Stimulated activated CD8-positive, alpha-beta memory T cell treated with anti-CD3 and anti-CD28 coated beads, Interleukin-12 subunit alpha, Interleukin-12 subunit beta, amount 100 ng/mL, for 24 hours (primary cell): ENCODE measurements around the gene RTP1.
"Not testable (repeated sequence)": the region's sequence is repeated elsewhere in the genome, so short reads cannot be mapped to it uniquely, and the experiment has no call there.

ENCODE experiments used
- DNase-seq: peaks from one replicate; pipeline ENCODE4 v3.0.0-alpha.2; 2020; ENCODE audit errors: extremely low read depth

RTP1 gene, protein sequence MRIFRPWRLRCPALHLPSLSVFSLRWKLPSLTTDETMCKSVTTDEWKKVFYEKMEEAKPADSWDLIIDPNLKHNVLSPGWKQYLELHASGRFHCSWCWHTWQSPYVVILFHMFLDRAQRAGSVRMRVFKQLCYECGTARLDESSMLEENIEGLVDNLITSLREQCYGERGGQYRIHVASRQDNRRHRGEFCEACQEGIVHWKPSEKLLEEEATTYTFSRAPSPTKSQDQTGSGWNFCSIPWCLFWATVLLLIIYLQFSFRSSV

DNA sequence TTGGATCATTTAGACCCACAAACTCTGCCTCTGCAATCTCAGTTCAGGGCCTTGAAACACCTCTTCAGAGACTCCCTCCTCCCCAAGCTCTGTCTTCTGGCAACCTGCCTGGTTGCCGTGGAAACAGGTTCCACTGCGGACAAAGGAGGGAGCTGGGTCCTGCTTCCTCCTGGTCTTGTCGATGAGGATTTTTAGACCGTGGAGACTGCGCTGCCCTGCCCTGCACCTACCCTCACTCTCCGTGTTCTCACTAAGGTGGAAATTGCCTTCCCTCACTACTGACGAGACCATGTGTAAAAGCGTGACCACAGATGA is at the start of gene RTP1:
RTP1 (plus strand) TSS at position 152 of the 315 bp plus-strand sequence; CDS start at position 182, 30 bp downstream.
- DNase-seq = no peak

DNA sequence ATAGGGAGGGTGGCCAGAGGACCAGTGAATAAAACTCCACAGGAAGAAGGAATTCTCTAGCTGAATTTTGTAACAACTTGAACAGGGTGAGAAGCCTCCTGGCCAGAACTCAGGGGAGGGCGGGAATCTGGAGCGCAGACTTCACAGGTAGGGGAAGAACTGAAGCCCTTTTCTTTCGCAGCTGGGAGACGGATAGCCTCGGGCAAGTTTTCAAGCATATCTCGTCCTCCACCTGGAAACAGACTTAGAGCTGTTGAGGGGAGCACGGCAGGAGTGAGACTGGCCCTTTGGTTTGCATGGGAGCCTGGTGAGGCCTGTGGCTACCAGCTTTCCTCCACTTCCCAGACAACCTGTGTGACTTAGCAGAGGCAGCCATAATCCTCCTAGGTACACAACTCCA is 47.1 kb upstream of the RTP1 start:
- DNase-seq = no peak

DNA sequence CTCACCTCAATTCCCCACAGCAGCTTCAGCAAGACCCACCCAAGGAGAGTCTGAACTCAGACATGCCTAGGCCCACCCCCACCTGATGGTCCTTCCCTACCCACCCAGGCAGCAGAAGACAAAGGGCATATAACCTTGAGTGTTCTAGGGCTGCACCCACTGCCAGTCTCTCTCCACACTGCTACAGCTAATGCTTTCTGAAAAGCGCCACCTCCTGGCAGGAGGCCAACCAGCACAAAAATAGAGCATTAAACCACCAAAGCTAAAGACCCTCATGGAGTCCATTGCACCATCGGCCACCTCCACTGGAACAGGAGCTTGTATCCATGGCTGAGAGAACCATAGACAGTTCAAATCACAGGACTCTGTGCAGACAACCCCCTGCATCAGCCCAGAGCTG is 46.7 kb upstream of the RTP1 start:
- DNase-seq = peak; percentile 30

DNA sequence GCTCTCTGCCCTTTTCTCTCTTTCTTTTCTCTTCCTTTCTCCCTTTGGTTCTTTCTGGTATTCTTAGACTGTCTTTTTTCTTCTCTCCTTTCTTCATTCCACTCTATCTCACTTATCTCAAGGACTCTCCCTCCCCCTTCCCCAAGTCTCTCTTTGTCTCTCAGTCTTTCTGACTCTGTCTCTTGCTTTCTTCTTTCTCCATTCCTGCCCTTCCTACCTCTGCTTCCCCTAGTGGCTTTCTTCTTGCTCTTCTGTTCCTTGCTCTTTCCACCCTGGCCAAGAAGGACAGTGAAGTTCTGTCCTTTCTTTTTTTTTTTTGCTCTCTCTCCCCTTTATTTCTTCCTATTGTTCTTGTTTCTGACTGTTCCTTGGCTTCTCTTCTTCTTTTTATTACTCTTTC is 35.7 kb upstream of the RTP1 start:
- DNase-seq = no peak

DNA sequence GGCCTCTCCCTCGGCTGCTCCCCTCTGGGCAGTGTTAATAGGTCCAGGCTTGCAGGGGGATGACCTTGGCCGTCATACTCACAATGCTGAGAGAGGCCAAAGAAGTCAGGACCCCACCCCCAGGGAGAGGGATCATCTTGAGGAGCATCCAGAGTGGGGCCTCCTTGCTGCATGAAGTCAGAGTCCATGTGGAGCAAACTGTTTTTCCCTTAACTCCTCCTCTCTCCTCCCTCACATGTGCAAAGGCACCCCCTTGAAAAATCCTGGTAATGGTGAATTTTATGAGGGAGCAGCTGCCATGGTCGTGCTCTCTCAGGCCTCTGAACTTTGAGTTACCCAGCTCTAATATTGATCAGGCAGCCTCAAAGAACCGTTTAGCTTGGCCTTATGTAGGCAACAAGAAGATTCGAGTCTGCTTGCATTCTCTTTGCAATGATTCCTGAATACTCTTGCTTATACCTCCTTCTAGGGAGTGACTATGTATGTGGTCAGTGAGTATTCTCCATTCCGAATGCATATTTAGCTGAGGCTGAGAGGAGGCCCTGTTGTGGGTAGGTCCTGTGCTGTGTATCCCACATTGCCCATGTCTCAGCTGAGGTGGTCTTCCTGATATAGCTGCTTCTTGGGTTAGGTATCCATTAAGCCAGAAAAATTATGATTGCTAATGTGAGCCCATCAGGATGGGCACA is 34.9 kb upstream of the RTP1 start:
- DNase-seq = no peak

DNA sequence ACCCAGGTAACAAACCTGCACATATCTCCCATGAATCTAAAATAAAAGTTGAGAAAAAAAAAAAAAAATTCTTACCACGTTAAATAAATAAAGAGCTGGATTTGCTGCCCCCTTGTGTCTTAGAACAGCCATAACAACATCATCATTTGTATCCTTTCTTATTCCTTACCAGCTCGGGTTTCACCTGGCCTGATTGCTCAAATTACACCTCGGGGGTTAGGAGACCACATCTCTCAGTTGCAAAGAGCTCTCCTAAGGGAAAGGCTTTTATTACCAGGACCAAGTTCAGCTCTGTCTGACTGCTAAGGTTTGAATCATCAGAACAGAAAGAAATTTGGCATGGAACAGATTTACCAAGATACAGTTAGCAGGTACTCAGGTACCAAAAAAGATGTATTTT is 32.1 kb upstream of the RTP1 start:
- DNase-seq = no peak

DNA sequence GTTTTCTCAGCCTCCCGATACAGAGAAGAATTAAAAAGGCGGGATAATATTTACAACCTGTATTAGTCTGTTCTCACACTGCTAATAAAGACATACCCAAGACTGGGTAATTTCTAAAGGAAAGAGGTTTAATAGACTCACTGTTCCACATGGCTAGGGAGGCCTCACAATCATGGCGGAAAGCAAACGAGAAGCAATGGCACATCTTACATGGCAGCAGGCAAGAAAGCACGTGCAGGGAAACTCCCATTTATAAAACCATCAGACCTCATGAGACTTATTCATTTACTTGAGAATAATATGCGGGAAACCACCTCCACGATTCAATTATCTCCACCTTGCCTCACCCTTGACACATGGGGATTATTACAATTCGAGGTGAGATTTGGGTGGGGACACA is 30.5 kb upstream of the RTP1 start:
- no peak for DNase-seq

DNA sequence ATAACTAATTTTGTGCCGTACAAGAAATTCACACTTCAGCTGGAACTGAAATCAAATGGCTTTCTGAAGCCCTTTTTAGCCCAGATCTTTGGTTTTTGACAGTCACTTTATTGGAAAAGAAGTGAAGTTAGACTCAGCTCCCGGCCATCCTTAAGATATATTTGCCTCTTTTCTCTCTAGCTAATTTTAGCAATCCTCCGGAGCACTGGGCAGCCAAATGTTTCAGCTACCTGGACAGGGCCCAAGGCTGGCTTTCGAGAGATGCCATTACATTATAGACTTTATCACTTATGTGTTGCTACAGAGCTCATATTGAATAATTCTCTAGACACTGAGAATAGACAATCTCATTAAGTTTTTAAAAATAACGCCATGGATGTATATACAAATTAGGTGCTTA is 29.5 kb upstream of the RTP1 start:
- no peak for DNase-seq

DNA sequence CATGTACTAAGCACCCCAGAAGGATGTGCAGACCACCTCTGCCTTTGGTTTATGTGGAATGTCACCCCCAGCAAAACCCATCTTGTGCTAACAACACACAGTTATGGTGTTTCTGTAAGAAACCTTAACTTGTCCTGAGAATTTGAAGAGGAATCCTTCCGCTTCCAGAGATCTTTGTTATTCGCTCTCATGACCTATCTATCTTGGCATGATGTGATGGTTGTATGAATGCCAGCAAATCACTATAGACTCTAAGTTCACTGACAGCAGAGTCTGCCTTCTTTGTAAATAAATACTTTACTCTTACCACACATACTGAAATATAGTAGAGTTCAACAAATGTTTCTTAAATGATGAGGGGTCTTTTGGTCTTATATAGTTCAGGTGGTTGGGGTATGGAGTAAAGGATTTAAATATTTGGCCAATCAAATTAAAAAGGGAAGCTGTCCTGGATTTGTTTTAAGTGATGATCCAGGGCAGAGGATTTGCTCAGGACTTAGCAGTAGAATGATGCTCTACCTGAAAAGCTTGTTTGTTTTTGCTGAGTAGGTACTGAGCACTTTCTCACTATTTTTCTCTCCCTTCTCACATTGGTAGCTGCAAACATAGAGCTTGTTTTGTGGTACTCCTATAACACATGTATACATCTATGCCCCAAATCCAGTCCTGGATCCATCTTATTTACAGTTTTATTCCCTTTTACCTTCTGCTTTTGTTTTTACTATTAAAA is 27.9 kb upstream of the RTP1 start:
- no peak for DNase-seq

DNA sequence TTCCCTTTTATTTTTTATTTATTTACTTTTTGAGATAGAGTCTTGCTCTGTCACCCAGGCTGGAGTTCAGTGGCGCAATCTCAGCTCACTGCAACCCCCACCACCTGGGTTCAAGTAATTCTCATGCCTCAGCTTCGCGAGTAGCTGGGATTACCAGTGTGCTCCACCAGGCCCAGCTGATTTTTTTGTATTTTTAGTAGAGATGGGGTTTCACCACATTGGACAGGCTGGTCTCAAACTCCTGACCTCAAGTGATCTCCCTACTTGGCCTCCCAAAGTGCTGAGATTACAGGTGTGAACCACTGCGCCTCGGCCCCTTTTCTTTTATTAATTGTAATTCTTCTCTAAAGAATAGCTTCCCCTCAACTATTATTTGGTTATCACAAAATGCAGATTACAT is 26.4 kb upstream of the RTP1 start:
- DNase-seq = not testable (repeated sequence)

DNA sequence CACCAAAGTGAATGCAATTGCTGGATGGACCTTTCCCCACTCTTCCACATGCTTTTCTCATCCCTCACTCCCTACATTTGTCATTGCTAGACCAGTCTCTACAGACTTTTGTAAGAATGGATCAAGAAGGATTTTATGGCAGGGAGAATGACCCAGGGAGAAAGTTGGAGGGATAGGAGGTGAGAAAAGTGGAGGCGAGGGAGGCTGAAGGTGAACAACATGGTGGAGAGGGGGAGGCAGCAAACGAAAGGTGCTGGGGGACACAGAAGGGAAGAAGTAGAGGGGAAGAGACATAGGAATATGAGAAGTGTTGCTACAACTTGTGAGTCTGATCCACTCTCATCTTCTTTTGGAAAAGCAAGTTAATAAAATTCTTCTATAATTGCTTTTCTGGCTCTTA is 24.4 kb upstream of the RTP1 start:
- DNase-seq = no peak

DNA sequence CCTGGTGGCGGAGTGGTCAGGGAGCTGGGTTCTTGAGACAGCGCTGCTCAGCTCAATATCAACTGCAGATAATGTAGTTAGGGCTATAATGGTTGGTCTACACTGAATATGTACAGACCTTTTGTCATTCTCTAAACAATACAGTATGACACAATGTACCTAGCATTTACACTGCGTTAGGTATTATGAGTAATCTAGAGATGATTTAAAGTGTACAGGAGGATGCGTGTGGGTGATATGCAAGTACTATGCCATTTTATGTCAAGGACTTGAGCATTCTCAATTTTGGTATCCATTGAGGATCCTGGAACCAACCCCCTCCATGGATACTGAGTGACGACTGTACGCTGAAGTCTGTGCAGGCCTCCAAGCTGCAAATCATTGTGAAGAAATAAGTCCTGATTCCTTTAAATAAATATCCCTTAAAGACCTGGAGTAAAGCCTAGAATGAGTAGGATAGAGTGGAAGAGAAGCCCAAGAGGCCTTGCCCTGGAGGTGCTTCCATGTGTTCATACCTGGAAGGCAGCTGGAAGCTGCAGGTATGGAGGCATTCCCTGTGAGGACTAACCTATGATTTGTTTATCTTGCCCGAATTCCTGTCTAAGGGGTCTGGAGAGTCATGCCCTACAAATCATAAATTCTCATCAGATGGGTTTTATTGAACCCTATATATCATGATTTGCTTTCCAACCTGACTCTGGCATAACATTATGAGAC is 15.7 kb upstream of the RTP1 start:
- DNase-seq = no peak

DNA sequence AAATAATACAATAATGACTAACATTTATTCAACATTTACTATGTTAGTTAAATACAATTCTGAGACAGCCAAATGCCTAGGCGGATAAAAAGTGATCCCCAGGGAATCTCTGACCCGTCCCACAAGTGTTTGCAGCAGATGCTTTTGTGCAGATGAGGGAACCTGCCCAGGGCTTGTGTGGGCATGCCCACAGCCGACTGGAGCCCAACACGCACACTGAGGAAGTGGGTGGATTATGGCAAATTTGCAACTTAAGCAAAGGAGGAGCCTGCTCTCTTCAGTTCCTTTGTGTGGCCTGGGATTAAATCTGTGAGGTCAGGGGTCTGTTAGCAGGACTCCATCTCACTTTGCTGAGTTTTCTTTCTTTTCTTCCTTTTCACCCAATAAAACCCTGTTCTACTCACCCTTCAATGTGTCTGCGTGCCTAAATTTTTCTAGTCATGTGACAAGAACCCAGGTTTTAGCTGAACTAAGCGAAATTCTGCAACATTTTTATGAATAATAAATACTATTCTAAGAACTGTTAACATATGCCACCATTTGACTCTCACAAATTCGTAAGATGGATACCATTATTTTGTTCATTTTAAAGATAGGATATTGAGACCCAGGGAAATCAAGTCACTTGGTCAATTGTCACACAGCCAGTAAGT is 13.9 kb upstream of the RTP1 start:
- no peak for DNase-seq

DNA sequence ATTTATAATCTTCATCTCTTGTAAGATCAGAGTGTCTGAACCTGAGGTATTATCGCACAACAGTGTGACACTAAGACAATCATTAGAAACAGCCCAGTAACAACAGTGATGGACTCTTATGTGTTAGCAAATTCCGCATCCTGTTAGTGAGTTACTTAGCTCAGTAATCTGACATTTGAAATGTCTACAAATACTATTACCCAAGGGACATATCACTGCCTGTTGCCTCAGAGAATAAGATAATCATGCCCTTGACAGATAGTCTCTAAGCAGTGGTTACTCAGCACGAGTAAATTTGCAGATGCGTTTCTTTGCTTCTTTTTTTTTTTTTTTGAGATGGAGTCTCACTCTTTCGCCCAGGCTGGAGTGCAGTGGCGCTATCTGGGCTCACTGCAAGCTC is 13.4 kb upstream of the RTP1 start:
- no peak for DNase-seq

DNA sequence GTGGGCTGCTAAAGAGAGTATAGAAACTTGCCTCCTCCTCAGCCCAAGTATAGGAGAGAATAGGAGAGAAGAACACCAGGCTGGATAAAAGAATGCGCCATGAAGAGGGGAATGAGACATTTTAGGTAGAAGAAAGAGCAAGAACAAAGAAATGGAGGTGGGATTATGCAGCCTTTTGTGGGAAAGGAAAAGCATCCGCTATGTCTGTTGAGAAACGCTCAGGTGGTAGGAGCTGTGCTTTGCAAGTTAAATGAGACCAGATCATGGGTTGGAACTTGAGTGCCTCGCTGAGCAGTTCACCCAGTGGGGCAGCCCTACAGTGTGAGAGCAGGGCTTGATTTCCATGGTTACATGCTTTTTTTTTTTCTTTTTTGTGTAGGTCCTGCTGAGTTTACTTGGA is 11.5 kb upstream of the RTP1 start:
- no peak for DNase-seq

DNA sequence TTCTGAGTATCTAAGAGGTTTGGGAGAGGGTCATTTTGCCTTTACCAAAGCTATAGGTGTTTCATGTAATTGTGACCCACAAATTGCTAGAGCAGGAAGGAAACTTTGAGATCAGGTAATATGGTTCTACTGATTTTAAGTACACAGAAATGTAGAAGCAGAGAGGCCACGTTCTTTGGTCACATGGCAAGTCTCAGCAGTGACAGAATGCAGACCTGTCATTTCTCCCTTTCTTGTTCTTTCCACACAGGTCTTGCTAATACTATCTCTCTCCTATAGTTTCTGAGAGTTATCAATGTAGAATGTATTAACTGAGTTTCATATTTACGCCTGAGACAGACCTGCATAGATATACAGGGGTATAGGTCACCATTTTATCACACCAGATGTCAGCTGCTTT is 10.9 kb upstream of the RTP1 start:
- DNase-seq = no peak

DNA sequence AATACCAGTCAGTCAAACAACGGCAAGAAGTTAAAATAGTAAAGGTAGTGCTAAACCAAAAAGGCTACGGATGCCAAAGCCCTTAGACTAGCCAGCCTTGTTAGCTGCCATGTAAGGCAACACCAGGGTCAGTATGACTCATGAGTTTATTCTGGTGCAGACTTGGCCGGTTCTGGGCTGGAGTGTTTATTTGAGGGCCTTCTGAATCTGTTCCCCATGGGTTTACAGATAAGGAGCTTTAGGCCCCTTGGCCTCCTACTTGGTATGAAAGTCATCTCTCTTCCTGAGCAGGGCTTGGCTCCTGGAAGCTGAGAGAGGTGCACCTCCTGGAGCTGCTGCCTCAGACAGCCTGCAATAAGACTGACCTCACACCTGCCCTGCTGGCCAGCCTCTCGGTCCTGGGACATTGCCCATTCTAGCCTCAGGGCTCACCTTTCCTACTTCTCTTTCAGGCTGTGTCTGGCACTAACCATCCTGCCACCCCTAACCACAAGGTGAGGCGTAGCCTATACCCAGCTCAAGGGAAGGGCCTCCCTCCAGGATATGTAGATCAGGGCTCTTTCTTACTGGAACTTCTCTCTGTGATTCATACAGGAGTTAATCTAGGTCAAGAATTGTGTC is 10.4 kb upstream of the RTP1 start:
- DNase-seq = no peak

DNA sequence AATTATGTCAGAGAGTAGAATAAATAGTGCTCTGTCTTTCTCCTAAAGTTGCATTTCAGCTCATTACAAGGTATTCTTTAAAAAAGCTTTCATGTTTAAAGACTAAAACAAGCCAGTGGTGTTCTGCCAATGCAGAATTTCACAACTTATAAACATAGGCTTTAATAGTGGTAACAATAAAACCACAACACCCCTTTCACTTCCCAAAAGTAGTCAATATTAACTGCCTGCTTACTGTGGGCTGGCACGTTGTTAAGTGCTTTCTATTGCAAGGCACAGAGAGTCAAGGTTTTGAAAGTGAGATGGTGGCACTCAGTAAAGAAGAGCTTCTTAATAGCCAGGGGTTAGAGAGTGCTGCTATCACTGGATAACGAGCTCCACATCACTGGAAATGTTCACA is 8.4 kb upstream of the RTP1 start:
- DNase-seq = no peak

DNA sequence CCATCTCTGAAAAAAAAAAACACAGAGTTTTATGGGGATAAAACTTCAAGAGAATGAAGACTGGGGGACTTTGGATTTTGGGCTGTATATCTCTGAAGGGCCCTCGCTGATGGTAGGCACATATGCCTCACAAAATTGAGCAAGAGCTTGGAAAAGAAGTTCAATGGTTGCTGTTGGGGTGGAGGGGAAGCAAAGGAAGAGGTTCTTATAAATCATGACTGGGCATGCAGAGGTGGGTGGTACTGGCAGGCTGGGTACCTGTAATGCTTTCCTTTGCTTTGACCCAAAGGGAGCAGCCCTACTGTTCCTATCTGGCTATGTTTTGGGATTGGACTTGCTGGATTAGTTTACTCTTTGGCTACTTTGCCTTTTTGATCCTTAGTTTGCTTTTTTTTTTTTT is 6.0 kb upstream of the RTP1 start:
- no peak for DNase-seq

DNA sequence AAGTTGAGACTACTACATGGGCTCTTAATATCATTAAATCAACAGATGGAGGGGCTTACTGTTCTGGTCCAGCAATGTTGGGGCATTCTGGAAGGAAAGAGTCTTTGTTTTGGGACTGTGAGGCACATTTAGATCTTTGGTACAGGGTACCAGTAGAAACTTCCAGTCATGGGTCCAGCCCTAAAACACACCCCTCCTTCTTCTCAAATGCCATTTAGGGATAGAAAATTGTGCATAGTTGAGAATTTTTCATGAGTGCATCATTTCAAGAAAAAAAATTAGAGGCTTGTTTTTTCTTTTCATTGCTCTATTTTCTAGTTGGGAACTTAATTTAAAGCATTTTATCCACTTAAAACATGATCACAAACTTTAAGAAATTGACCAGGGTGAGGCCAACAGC is 4.1 kb upstream of the RTP1 start:
- no peak for DNase-seq

DNA sequence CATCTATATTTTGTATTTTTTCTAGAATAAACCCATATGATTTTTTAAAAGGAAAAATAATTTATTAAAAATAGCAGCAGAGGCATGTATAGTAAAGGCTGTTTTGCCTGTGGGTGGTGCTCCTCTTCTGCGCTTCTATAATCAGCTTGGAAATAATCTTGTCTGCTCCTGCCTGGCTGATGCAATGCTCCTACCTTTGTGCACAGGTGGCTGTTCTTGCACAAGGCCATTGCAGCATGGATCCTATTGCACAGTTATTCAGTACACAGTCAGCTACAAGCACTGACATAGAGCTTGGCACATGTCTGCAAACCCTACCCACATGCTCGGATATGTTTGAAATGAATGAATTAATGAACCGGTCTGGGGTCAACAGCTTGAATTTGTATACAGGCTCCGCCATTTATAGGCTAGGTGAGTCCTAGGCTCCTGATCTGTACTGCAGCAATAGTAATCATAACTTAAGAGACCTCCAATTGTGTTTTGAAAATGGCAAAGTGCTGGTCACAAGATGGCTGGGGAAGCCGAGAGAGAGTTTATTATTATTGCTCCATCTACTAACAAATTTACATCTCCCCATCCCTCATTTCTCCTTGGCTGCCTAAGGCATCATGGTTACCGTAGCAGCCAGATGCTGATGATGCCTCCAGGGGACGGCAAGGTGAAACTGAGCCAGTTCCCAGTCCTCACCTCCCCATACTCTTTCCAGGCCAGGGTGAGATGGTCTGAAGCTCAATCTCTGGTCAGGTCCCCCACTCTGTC is 532 bp upstream of the RTP1 start:
- DNase-seq = no peak
